Testis (tissue), 3 donors: ENCODE data around the gene DNAJC10. TPM values are rescaled to one million over a fixed set of nuclear protein-coding genes. Genes with fewer than 3 reads are reported as not detected.
A peak's percentile ranks its signal among the peaks of the same experiment; 100 is the strongest.

ENCODE experiments used
- DNase-seq: peaks from one replicate; pipeline ENCODE4 v3.0.0-alpha.2; 2019
- H3K27ac ChIP-seq, 2 donors: fragments of 200-600 bp; sonication (generic); one replicate each; pipeline ENCODE4 v1.5.1; 2019
- H3K27me3 ChIP-seq: fragments of 200-600 bp; sonication (generic); one replicate; pipeline ENCODE4 v1.5.1; 2019
- H3K36me3 ChIP-seq: fragments of 200-600 bp; sonication (generic); one replicate; pipeline ENCODE4 v1.5.1; 2017; ENCODE audit warnings: low read depth; ENCODE audit errors: missing control alignments
- H3K4me1 ChIP-seq: fragments of 200-600 bp; sonication (generic); one replicate; pipeline ENCODE4 v1.5.1; 2019
- H3K4me3 ChIP-seq, 2 donors: fragments of 200-600 bp; sonication (generic); one replicate each; pipeline ENCODE4 v1.5.1; 2017 to 2019
- H3K9me3 ChIP-seq: fragments of 200-600 bp; sonication (generic); one replicate; pipeline ENCODE4 v1.5.1; 2017
- POLR2A ChIP-seq: fragments of 450-650 bp; IDR thresholded peaks from one replicate; pipeline ENCODE4 v1.6.1; 2017; ENCODE audit warnings: antibody characterized with exemption, mild to moderate bottlenecking, moderate library complexity
- WGBS, 2 donors: methylation state at CpG; one replicate each; pipeline ENCODE4 v1.1.5; 2018; 5-methylcytosine and 5-hydroxymethylcytosine counted together
- intact Hi-C: fragments of 100-400 bp; cut with DNase I; formaldehyde crosslinking; loops from one replicate; pipeline ENCODE4 v1.15.1; 2023; ENCODE audit warnings: low total_unique reads
- polyA plus RNA-seq: library from polyadenylated mRNA; stranded (reverse); fragments of 350-450 nt; fragmentation: Illumina TruSeq; extraction: RNeasy Lipid Tissue Mini Kit (QIAGEN cat#74804); gene quantifications from one replicate; pipeline ENCODE4 v1.2.3, GENCODE V29; 2014; ENCODE audit warnings: low read depth, low replicate concordance; ENCODE audit not compliant: insufficient read depth
- total RNA-seq, 2 donors: library from RNA; depleted of rRNA; stranded (reverse); fragments of >200 nt; gene quantifications; one replicate each; pipeline ENCODE4 v1.2.3, GENCODE V29; 2016
- TF ChIP-seq, protein P1 (sequence below), 3 experiments: fragments of 450-650 bp in 2 of 3; fragments of 200-600 bp in 1 of 3; sonication (generic) in 1 of 3; IDR thresholded peaks; one replicate each; pipeline ENCODE4 v1.5.1; 2016 to 2019; ENCODE audit warnings: antibody characterized with exemption in 3 of 3, mild to moderate bottlenecking in 2 of 3, moderate library complexity in 1 of 3

Gene DNAJC10
- total and polyA plus RNA-seq, 3 donors from 2014 or later: 51.0 to 91.3 (median 81.4) TPM

DNA sequence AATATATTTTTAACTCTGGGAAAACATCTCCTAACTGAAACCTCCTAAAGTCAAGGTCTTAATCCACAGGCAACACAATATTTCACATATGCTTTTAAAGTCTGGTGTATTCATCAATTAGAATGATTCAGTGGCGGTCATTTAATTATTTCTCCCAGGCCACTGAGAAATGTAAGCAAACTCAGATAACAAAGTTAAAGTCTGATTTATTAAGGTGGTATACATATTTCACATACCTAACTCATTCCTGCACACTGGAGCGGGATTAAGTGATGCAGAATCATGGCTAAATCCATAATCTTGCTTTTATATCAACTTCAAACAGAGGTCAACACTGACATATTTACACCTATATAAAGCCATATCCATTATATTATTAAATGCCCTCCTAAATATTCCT, 106.7 kb downstream of the DNAJC10 start:
- Histone ChIP-seq H3K27me3 (no peaks in the 10 kb centered on the region), H3K27ac (no peak overlapping the region), H3K4me1 (peaks cover 14% of the 10 kb centered on the region), H3K9me3 (no peaks in the 10 kb centered on the region), H3K36me3 (no peaks in the 10 kb centered on the region), H3K4me3 (no peak overlapping the region)
- WGBS, 2 donors: 88 to 96% methylated on average over 2 of the region's 2 CpGs
- intact Hi-C loops: no loop called here
- TF ChIP-seq, protein P1, sequence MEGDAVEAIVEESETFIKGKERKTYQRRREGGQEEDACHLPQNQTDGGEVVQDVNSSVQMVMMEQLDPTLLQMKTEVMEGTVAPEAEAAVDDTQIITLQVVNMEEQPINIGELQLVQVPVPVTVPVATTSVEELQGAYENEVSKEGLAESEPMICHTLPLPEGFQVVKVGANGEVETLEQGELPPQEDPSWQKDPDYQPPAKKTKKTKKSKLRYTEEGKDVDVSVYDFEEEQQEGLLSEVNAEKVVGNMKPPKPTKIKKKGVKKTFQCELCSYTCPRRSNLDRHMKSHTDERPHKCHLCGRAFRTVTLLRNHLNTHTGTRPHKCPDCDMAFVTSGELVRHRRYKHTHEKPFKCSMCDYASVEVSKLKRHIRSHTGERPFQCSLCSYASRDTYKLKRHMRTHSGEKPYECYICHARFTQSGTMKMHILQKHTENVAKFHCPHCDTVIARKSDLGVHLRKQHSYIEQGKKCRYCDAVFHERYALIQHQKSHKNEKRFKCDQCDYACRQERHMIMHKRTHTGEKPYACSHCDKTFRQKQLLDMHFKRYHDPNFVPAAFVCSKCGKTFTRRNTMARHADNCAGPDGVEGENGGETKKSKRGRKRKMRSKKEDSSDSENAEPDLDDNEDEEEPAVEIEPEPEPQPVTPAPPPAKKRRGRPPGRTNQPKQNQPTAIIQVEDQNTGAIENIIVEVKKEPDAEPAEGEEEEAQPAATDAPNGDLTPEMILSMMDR (IDR thresholded peaks at IDR 0.05): no peak
- TF ChIP-seq POLR2A: no peak
- DNase-seq: no peak

DNA sequence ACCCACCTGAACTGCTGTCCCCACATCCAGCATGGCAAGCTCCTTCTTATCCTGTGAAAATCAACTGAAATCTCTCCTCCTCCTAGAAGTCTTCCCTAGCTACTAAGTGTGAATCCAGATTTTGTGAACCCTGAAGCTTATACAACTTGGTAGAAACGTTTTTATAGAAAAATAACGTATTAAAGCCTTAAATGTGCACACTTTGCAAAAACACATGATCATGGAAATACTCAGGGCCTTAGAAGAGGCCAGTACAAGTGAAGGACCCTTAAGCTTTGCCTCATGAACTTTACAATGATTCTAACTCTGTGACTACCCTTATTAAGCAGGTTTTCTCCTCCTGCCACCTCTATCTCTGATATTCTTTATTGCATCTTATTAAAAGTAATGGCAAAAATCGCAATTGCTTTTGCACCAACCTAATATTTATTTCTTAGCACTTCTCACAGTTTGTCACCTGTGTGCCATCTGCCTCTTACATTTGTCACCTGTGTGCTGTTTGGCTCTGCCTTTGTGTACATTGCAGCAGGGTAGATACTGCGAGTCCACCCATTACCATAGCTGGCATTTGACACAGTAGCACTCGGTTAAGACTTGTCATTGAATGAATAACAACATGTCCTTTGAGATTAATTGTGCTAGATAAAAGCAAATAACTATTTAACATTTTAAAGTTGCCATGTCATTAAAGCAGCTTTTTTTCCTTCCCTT, 108.2 kb downstream of the DNAJC10 start:
- Histone ChIP-seq H3K36me3 (no peaks in the 10 kb centered on the region), H3K9me3 (no peaks in the 10 kb centered on the region), H3K4me3 (no peak overlapping the region), H3K27me3 (no peaks in the 10 kb centered on the region), H3K4me1 (peaks cover 2% of the 10 kb centered on the region), H3K27ac (peak overlapping the region in 1 of 2 donors; percentile 48)
- no peak for TF ChIP-seq POLR2A
- TF ChIP-seq, protein P1 (IDR thresholded peaks at IDR 0.05): no peak
- intact Hi-C loops: no loop called here
- DNase-seq: no peak
- WGBS, 2 donors: 77 to 85% methylated on average over 5 of the region's 5 CpGs

DNA sequence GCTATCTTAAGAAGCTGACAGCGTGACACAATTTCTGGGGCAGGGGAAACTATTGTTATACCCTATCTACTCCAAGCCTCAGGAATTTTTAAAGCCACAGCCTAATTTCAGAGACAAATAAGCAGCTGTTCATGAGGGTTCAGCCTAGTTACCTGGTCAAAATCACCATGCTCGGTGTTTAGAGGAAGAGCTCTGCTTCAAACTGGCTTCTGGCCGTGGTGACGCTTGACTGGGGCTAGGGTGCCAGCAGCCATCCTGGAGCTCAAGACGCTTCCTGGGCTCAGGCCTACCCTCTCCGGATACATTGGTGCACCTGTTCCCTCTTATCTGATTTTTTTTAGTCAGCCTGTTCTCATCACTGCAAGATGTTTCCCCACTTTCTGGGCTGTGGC, 108.7 kb downstream of the DNAJC10 start:
- 60 to 84% methylated on average over 6 of the region's 6 CpGs for WGBS, 2 donors
- Histone ChIP-seq H3K27me3 (no peaks in the 10 kb centered on the region), H3K9me3 (no peaks in the 10 kb centered on the region), H3K4me1 (peaks cover 2% of the 10 kb centered on the region), H3K4me3 (no peak overlapping the region), H3K27ac (peak overlapping the region in 1 of 2 donors; percentile 48), H3K36me3 (no peaks in the 10 kb centered on the region)
- no peak for DNase-seq
- intact Hi-C loops: no loop called here
- TF ChIP-seq, protein P1 (IDR thresholded peaks at IDR 0.05): no peak
- TF ChIP-seq POLR2A: no peak

DNA sequence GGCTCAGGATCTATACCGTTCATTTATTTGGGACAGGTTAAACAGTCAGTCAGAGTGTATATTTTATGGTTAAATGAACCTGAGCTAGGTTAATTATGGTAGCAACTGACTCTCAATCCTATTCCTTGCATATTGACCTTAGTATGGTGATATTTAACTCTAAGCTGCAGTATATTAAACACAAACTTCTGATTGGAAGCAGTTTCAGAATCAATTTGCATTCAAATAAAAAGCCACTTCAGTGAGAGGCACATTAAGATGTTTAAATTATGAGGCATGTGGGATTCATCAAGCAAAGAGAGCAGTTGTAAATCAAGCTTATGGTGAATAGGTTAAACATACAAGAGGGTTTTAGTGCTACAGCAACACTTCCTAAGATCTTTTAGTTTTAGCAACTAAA, 110.0 kb downstream of the DNAJC10 start:
- intact Hi-C loops: no loop called here
- H3K27me3 ChIP-seq: no peaks in the 10 kb centered on the region
- H3K4me3 ChIP-seq: no peak overlapping the region
- H3K9me3 ChIP-seq: no peaks in the 10 kb centered on the region
- H3K4me1 ChIP-seq: peaks cover 2% of the 10 kb centered on the region
- DNase-seq: no peak
- H3K36me3 ChIP-seq: no peaks in the 10 kb centered on the region
- 53 to 78% methylated on average over 1 of the region's 1 CpG for WGBS, 2 donors
- TF ChIP-seq POLR2A: no peak
- TF ChIP-seq, protein P1 (IDR thresholded peaks at IDR 0.05): no peak
- H3K27ac ChIP-seq: no peak overlapping the region

DNA sequence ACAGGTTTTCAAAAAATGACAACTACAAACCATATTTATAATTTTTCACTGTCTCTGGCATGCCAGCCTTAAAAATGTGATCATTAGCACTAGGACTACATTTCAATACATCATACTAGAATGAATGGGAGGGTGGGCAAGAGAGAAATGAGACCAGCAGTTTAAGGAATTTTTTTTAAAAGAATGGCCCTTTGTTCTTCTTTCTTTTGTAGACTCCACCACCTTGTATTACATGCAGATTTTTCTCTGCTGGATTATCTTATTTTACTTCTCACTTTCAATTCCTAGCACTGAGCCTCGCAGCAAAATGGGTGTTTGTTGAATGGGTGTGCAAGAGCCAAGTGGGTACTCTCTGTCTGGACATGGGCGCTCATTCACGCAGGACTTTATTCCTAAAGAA, 110.4 kb downstream of the DNAJC10 start:
- Histone ChIP-seq H3K4me3 (no peak overlapping the region), H3K4me1 (peaks cover 2% of the 10 kb centered on the region), H3K9me3 (no peaks in the 10 kb centered on the region), H3K27ac (no peak overlapping the region), H3K27me3 (no peaks in the 10 kb centered on the region), H3K36me3 (no peaks in the 10 kb centered on the region)
- intact Hi-C loops: no loop called here
- no peak for DNase-seq
- TF ChIP-seq, protein P1 (IDR thresholded peaks at IDR 0.05): no peak
- TF ChIP-seq POLR2A: no peak
- 51 to 80% methylated on average over 3 of the region's 3 CpGs for WGBS, 2 donors
